DLD1 (cell line): ENCODE results near the gene AHI1.
"Not testable (repeated sequence)": the region's sequence is repeated elsewhere in the genome, so short reads cannot be mapped to it uniquely, and the experiment has no call there.

Experiments used
- in situ Hi-C: cut with HindIII; loops from 2 replicates; pipeline ENCODE4 v1.10.0; 2017; ENCODE audit warnings: low sequenced_read_pairs

The AHI1 gene

GRCh38 chr6:135268740-135269139 lies 228.8 kb downstream of the AHI1 start:
- in situ Hi-C loops = no loop called here

GRCh38 chr6:135268263-135268662 lies 229.3 kb downstream of the AHI1 start:
- in situ Hi-C loops = no loop called here

DNA sequence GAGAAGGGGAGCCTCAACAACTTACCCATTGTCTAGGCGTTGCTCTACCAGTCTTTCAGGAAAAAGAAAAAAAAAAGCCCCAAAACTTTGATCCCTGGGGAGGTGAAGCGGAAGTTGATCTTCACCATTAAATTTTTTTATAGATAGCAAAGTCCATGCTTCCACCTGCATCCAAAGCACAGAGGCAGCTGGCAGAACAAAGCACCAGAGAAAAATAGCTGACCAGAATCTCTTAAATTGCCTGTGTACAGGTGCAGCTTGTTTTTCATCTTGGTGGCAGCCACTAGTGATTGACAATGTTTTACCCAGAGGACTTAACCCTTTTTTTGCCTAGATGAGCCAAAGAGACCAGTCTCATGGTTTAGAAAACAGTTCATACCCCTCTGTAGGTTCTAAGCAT lies 230.5 kb downstream of the AHI1 start:
- in situ Hi-C loops = no loop called here

DNA sequence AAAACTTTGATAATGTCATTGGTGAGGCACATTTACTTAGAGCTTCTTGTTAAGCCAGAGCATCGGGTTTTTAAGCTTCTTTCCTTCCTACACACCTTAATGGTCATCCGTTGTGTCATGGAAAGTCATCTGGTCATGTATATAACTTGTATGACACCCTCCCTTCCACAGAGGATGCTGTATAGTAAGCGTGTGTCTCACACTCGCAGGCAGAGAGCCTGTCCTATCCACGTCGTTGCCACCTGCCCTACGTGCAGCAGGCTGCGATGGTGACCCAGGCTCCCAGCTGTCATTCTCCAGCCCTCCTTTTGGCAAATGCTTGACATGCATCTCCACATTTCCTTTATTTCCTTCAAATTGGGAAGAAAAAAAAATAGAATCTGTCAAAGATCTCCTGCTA lies 230.9 kb downstream of the AHI1 start:
- in situ Hi-C loops = no loop called here

GRCh38 chr6:135265278-135265677 lies 232.3 kb downstream of the AHI1 start:
- in situ Hi-C loops = no loop called here

GRCh38 chr6:135261872-135262725 lies 235.4 kb downstream of the AHI1 start:
- in situ Hi-C loops = no loop called here

DNA sequence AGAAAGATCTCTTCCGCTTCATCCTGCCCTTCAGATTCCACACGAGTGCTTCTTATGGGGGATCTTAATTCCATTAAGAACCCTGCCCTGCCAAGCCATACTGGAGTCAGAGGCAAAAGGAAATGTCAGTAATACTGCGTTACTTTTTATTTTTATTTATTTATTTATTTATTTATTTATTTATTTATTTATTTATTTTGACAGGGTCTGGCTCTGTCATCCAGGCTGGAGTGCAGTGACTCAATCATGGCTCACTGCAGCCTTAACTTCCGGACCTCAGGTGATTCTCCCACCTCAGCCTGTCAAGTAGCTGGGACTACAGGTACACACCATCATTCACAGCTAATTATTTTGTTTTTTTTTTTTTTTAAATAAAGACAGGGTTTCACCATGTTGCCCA lies 236.9 kb downstream of the AHI1 start:
- in situ Hi-C loops = no loop called here

DNA sequence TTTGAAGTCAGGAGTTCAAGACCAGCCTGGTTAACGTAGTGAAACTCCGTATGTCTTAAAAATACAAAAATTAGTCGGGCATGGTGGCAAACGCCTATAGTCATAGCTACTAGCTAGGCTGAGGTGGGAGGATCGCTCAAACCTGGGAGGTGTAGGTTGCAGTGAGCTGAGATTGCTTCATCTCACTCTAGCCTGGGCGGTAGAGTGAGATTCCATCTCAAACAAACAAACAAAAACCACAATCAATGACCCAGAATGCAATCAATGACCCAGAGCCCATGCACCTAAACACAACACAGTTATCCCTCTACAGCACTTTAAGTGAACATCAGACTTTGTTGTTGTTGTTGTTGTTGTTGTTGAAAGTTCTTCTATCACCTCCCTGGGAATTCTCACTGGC lies 238.6 kb downstream of the AHI1 start:
- in situ Hi-C loops = no loop called here

DNA sequence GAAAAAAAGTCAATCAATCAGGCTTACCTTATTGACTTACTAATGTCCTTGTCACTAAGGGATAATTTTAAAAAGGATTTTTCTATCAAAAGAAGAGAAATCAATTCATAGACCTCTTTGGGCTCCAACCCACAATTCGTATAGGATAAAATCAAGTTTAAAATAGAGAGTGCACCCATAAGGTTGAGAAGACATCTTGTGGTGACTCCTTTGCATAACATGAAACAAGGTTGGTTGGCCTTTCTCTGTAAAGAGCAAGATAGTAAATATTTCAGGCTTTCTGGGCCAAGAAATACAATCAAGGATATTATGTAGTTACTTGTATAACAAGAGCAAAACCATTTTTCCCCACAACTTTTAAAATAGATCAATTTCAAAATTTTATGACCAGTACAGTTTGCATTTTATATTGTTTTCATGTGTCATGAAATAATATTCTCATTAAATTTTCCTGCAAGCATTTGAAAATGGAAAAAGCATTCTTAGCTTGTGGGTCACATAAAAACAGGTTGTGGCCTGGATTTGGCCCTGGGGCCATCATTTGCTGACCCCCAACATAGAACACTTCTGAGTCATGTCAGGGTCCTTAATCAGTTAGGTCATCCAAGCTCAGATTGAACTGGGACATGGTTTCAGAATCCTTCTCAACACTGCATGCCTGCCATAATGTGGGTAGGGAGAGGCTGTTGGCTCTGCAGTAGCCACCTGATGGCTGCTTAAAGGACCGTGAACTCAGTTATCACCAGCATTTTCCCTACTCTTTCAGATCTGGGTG lies 239.7 kb downstream of the AHI1 start:
- in situ Hi-C loops = no loop called here

DNA sequence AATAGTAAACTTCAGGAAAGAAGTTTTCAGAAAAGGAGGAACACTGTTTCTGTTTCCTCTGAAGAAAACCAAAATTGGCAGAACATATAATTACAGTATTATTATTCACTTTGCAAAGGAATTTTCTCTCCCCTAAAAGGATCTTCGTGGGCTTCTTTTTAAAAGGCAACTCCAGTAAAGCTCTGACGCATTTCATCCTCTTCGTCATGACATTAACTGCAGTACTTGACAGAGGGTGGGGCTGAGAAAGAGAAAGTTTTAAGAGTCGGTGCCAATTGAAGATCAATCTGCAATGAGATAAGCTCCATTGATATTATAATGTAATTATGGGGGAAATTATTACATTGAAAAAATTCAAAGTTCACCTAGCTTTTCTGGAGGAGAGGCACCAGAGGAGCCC lies 240.7 kb downstream of the AHI1 start:
- in situ Hi-C loops = no loop called here

GRCh38 chr6:135254471-135254870 lies 243.1 kb downstream of the AHI1 start:
- in situ Hi-C loops = no loop called here

- in situ Hi-C loops = no loop called here
These were observed 245.8 kb downstream of the AHI1 start for GRCh38 chr6:135251498-135252441.

GRCh38 chr6:135250751-135251497 lies 246.6 kb downstream of the AHI1 start:
- in situ Hi-C loops = no loop called here

DNA sequence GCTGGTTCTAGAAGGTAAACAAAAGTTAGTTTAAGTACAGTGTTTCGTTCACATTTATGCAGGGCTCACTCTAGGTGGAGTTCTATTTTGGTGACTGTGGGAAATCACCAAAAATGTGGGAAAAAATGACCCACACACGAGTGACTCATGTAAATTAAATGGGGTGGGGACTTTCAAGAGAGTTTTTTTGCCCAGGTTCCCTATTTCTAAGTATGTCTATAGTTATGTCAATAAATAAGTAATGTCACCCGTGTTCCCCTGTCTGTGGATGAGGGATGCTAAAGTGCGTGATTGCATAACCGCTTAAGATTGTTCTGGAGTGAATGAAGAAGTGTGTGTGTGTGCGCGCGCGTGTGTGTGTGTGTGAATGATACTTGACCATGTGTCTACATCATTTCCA lies 247.3 kb downstream of the AHI1 start:
- in situ Hi-C loops = no loop called here

DNA sequence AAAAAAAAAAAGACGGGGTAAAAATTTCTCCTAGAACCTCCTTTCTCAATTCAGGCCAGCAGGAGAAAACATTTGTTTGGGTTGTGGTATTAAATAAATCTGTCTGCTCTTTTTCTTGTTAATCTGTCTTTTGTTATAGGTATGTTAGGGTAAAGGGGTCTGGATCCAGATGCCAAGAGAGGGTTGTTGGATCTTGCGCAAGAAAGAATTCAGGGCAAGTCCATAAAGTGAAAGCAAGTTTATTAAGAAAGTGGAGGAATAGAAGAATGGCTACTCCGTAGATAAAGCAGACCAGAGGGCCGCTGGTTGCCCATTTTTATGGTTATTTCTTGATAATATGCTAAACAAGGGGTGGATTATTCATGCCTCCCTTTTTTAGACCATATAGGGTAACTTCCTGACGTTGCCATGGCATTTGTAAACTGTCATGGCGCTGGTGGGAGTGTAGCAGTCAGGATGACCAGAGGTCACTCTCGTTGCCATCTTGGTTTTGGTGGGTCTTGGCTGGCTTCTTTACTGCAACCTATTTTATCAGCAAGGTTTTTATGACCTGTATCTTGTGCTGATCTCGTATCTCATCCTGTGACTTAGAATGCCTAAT lies 251.0 kb downstream of the AHI1 start:
- in situ Hi-C loops = not testable (repeated sequence)

DNA sequence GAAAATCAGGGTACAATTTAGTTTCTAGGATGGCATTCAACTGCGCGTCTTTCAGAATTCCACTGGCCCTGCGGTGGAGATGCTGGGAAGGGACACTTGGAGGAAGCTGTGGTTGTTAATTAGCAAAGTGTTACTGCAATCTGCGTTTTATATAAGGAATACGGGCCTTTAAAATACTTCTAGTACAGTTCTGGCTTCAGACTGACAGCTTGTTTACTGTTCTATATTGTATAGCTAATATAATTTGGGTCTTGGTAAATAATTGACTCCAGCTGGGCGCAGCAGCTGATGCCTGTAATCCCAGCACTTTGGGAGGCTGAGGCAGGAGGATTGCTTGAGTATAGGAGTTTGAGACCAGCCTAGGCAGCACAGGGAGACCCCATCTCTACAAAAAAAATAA lies 252.7 kb downstream of the AHI1 start:
- in situ Hi-C loops = no loop called here

- in situ Hi-C loops = no loop called here
These were observed 253.4 kb downstream of the AHI1 start for GRCh38 chr6:135243871-135244796.

DNA sequence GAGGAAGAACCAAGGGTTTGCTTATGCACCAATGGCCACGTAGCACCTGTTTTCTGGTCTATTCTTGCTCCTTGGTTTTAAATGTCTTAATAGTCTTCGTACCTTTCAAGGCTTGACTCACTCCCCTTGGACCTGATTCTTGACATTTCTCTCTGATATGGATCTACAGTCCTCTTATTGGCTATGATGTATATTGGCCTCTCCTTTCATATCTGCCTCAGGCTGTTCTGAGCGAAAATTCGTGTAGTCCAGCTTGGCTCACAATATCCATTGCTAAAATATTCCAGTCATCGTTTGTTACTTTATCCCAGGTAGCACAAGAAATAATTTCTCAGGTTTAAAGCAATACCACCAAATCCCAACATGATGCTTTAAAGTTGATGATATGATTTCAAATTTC lies 256.8 kb downstream of the AHI1 start:
- in situ Hi-C loops = no loop called here

DNA sequence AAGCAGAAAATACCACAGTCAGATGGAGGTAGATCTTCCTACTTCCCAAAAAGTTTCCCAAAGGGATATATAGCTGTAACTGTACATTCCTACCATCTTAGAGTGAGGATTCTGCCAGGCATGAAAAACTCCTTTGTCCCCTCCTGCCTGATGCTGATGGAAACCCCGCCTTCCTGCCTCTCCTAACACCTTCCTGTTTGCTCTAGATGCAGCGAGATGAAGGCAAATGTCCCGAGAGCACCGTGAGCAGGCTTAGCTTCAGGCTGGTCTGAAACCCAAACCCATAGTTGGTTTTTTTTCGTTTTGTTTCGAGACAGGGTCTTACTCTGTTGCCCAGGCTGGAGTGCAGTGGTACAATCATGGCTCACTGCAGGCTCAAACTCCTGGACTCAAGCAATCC lies 260.8 kb downstream of the AHI1 start:
- in situ Hi-C loops = no loop called here
